Hindlimb muscle (tissue), 1 donor: Measurements from ENCODE around the gene HLA-B. TPM values are rescaled to one million over a fixed set of nuclear protein-coding genes. Genes with fewer than 3 reads are reported as not detected.
"Not testable (repeated sequence)": the region's sequence is repeated elsewhere in the genome, so short reads cannot be mapped to it uniquely, and the experiment has no call there.

Experiments used
- DNase-seq: peaks from one replicate; pipeline ENCODE4 v3.0.0-alpha.2; 2013
- polyA plus RNA-seq: library from polyadenylated mRNA; unstranded; fragments of 120-200 nt; gene quantifications from one replicate; pipeline ENCODE4 v1.2.1, GENCODE V29; 2013; ENCODE audit not compliant: insufficient read length

Gene HLA-B
- polyA plus RNA-seq, 1 donor = 119 TPM

GRCh38 chr6:31383149-31383548, 26.2 kb upstream of the HLA-B start:
- DNase-seq = no peak

DNA sequence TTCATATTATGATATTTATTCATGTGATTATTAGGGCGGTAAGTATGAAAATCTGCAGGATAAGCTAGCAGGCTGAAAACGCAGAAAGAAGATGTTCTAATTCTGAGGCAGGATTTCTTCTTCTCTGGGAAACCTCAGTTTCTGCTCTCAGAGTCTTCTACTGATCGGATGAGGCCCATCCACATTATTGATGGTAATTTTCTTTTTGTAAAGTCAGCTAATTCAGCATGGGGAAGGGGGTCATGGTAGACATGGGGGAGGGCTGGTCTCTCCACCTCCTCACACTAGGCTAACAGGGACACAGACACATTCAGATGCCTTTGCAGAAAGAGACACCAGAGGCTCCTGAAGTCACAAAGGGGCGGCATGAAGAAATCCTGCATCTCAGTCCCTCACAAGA, 24.7 kb upstream of the HLA-B start:
- no peak for DNase-seq

- no peak for DNase-seq
Measured at GRCh38 chr6:31379850-31380249, 22.9 kb upstream of the HLA-B start.

GRCh38 chr6:31378721-31379103, 21.7 kb upstream of the HLA-B start:
- no peak for DNase-seq

DNA sequence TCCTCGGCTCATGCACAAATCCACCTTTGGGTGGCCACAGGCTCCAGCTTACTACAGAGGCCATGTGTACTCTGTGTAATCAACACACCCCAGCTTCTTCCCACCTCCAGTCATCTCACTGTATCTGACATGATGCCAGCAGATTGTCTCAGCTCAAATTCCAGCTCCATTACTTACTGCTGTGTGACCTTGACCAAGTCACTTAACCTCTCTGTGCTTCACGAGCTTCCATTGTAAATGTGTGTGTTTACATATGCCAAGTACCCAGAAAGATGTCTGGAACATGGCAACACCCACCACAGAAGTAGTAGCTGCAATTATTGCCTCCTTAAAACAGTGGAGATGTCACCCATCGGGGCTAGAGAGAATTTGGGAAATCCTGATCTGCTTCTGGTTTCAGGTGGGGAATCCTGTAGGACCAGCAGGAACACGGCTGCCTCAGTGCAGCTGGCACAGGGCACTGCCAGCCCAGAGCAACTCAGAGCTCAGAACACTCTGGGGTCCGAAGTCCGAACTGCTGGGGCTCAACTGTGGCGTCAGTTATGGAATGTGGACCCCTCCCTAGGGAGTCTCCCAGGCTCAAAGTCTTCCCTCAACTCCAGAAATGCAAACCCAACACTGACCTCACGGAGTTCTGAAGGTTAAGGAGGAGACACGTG, 21.2 kb upstream of the HLA-B start:
- no peak for DNase-seq

DNA sequence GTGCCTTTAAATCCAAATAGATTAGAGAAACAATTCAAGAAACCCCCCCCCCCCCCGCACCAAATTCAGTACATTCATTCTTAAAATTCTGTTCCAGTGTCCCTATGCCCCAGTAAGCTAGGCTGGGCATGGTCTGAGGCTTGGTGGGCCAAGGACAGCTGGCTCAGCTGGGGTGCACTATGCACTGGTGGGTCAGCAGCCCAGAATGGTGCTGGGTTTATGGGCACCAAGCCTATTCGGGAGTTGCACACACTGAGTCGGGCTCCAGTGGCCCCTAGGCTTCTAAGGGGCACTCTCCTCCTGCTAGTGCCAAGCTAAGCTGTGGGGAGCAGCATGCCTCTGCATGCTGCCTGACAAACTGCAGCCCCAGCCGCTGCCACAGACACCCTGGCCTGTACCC, 20.1 kb upstream of the HLA-B start:
- no peak for DNase-seq

- no peak for DNase-seq
Measured at GRCh38 chr6:31375699-31376098, 18.7 kb upstream of the HLA-B start.

DNA sequence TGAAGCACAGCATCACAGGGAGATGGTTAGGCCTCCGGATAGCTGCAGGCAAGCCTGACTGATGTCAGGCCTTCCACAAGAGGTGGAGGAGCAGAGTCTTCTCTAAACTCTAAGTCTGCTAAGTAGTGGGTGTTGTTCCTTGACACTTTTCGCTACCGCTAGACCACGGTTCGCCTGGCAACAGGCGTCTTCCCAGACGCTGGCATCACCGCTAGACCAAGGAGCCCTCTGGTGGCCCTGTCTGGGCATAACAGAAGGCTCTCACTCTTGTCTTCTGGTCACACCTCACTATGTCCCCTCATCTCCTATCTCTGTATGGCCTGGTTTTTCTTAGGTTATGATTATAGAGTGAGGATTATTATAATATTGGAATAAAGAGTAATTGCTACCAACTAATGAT, 17.1 kb upstream of the HLA-B start:
- not testable (repeated sequence) for DNase-seq

- DNase-seq = no peak
Measured at GRCh38 chr6:31368461-31368860, 11.5 kb upstream of the HLA-B start.

DNA sequence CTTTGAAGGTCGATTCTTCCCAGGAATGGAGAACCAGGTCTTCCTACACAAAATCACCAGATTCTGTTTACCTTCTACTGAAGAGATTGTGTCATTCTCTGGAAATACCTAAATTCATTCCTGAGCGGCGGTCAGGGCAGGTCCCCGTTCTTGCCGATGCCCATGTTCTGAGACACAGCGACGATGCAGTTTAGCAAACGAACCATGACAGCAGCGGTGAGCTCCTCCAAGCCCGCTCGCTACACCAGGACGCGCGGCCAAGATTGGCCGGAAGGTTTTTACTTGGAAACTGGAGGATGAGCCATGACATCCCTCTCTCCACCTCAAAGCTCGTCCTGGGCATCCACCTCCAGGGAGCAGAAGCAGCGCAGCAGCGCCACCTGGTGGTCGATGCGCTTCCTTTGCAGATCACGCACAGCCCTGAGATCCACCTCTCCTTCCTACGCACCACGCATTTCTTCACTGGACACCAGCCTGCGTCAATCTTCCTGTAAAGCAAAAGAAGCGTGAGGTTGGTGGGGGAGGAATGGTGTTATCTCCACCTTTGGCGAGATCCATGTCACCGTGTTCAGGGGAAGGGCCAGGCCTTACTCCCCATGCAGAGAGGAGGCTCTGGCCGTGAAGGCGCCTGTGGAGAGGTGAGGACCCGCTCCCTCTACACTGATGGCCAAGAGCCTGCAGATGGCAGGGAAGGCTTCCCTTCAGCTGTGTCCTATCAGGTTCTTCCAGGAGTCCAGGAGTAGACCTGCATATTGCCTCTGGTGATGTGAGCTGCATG, 9.9 kb upstream of the HLA-B start:
- DNase-seq = peak; percentile 89

GRCh38 chr6:31365864-31366263, 8.9 kb upstream of the HLA-B start:
- no peak for DNase-seq

GRCh38 chr6:31363811-31364210, 6.8 kb upstream of the HLA-B start:
- no peak for DNase-seq

DNA sequence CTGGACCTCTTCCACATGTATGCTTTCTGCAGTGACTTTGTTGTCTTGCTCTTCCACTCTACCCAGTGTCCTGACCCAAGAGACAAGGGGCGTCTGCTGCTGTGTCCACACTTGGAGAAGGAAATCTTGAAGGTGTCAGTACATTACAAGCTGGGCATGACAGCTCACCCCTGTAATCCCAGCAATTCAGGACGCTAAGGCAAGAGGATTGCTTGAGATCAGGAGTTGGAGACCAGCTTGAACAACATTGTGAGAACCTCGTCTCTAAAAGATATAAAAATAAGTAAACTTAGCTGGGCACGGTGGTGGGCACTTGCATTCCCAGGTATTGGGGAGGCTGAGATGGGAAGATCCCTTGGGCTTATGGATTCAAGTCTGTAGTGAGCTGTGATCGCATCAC, 5.8 kb upstream of the HLA-B start:
- no peak for DNase-seq

GRCh38 chr6:31359581-31359980, 2.6 kb upstream of the HLA-B start:
- DNase-seq = no peak

DNA sequence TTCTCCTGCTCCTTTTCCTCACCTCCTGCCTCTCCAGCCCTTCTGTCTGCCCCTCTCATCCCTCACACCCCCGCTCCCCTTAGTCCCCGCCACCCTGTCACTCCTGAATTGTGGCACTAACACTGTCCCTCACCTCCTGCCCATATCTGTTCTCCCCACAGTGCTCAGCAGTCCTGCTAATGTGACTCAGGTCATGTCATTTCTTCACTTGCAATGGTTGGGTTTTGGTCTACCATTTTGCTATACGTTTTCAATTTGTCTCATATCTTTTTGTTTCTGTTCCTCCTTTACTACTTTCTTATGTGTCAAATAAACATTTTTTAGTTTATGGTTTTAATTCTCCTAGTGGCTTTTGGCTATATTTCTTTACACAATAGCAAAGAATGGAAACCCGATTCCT, 1.3 kb upstream of the HLA-B start:
- DNase-seq = no peak

DNA sequence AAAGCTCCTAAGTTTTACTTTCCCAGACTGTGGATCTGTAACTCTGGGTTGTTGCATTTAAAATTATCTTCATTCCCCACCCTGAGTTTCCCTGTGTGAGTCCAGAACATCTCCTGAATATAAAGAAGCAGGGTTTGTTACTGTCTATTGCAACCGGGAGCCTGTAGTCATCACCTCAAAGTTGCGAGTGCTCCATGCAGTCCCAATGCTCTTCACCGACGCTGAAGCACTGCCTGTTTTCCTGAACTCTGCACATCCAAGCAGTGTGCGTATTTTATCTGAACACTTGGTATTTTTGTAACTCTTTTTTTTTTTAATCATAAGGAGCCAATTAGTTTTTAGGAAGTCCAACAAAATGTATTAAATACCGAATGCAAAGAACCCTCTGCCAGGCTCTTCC, 907 bp upstream of the HLA-B start:
- no peak for DNase-seq

- no peak for DNase-seq
Measured at GRCh38 chr6:31356216-31356945, 598 bp downstream of the HLA-B start.

GRCh38 chr6:31355583-31355948, 1.4 kb downstream of the HLA-B start:
- DNase-seq = no peak

- DNase-seq = no peak
Measured at GRCh38 chr6:31354864-31355582, 2.0 kb downstream of the HLA-B start.

DNA sequence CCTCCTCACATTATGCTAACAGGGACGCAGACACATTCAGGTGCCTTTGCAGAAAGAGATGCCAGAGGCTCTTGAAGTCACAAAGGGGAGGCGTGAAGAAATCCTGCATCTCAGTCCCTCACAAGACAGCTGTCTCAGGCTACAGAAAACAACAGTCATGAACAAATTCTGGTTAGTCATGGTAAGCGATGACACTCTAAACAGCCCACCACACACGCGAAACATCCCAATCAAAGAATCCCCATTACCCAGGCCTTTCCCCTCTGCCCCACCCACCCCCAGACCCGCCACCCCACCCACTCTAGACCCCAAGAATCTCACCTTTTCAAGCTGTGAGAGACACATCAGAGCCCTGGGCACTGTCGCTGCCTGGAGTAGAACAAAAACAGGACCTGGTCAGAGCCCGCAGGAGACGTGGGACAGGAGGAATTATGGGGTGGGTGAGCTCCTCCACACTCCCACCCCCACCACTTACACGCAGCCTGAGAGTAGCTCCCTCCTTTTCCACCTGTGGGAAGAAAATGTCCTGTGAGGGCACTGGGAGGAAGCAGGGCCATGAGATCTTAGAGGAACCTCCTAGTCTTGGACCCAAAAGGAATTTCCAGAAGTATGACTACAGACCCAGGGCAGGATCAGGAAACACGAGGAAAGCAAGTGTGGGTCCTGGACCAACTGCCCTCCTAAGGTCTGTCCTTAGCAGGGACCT, 2.7 kb downstream of the HLA-B start:
- no peak for DNase-seq

- DNase-seq = no peak
Measured at GRCh38 chr6:31353384-31353945, 3.5 kb downstream of the HLA-B start.
